HEK293 (cell line): ENCODE results near the gene DISC1.
"Not testable (repeated sequence)": the region's sequence is repeated elsewhere in the genome, so short reads cannot be mapped to it uniquely, and the experiment has no call there.

Experiments used
- CTCF ChIA-PET: fragments of 350-600 bp; formaldehyde crosslinking; extraction: SDS; loops from one replicate; lab custom pipeline; 2021; ENCODE audit warnings: antibody characterized with exemption; lab: Yijun Ruan, JAX
- POLR2A ChIA-PET: fragments of 300-600 bp; formaldehyde crosslinking; extraction: SDS; loops from one replicate; lab custom pipeline; 2020; ENCODE audit warnings: antibody characterized with exemption, inconsistent platforms; lab: Yijun Ruan, JAX
- H3K27ac ChIP-seq: fragments of 200-500 bp; sonication (Bioruptor generic); 2 replicates; pipeline ENCODE4 v1.5.1; 2014; ENCODE audit warnings: low read depth, low read length, control low read depth, inconsistent platforms; ENCODE audit errors: extremely low read depth
- H3K36me3 ChIP-seq, 2 experiments: fragments of 200-500 bp in 1 of 2; sonication (Bioruptor generic) in 1 of 2; 1 replicate in 1 of 2; 2 replicates in 1 of 2; pipeline ENCODE4 v1.5.1; 2014 to 2017; ENCODE audit warnings: inconsistent platforms in 2 of 2, low read length in 2 of 2; ENCODE audit not compliant: control insufficient read depth in 2 of 2, insufficient read depth in 1 of 2
- H3K4me1 ChIP-seq: fragments of 200-500 bp; sonication (Bioruptor generic); 2 replicates; pipeline ENCODE4 v1.5.1; 2014; ENCODE audit warnings: mild to moderate bottlenecking, low read length, inconsistent platforms; ENCODE audit not compliant: control insufficient read depth, insufficient read depth
- H3K4me3 ChIP-seq: 2 replicates; pipeline ENCODE4 v1.5.1; 2011; ENCODE audit warnings: low read depth, mild to moderate bottlenecking, control low read depth, low read length, moderate library complexity
- H3K9me3 ChIP-seq: fragments of 200-500 bp; sonication (Bioruptor generic); 2 replicates; pipeline ENCODE4 v1.5.1; 2014; ENCODE audit warnings: low read depth, low read length, inconsistent platforms; ENCODE audit not compliant: control insufficient read depth, insufficient read depth
- GLI4 ChIP-seq: fragments of 450-650 bp; formaldehyde crosslinking; IDR thresholded peaks from 2 replicates; pipeline ENCODE4 v1.5.1; 2016; ENCODE audit warnings: missing biosample characterization, missing genetic modification characterization
- HOXA7 ChIP-seq: sonication (generic); formaldehyde crosslinking; IDR thresholded peaks from 2 replicates; pipeline ENCODE4 v1.8.1; 2022; ENCODE audit warnings: missing genetic modification reagents, borderline replicate concordance
- KLF1 ChIP-seq: fragments of 450-650 bp; formaldehyde crosslinking; IDR thresholded peaks from 2 replicates; pipeline ENCODE4 v1.5.1; 2016; ENCODE audit warnings: missing biosample characterization, missing genetic modification characterization
- ZBTB48 ChIP-seq: fragments of 450-650 bp; formaldehyde crosslinking; IDR thresholded peaks from 2 replicates; pipeline ENCODE4 v1.5.1; 2016; ENCODE audit warnings: missing biosample characterization, missing genetic modification characterization
- ZNF146 ChIP-seq: fragments of 450-650 bp; formaldehyde crosslinking; IDR thresholded peaks from 2 replicates; pipeline ENCODE4 v1.5.1; 2016; ENCODE audit warnings: missing biosample characterization, missing genetic modification characterization
- ZNF16 ChIP-seq: fragments of 450-650 bp; formaldehyde crosslinking; IDR thresholded peaks from 2 replicates; pipeline ENCODE4 v1.5.1; 2016; ENCODE audit warnings: low read depth, missing biosample characterization, missing genetic modification characterization
- ZNF169 ChIP-seq: fragments of 450-650 bp; formaldehyde crosslinking; IDR thresholded peaks from 2 replicates; pipeline ENCODE4 v1.5.1; 2016; ENCODE audit warnings: missing biosample characterization, missing genetic modification characterization
- ZNF366 ChIP-seq: fragments of 450-650 bp; formaldehyde crosslinking; conservative IDR thresholded peaks from 2 replicates; pipeline ENCODE4 v1.5.1; 2016; ENCODE audit warnings: missing biosample characterization, missing genetic modification characterization
- ZNF473 ChIP-seq: fragments of 450-650 bp; formaldehyde crosslinking; IDR thresholded peaks from 2 replicates; pipeline ENCODE4 v1.5.1; 2017; ENCODE audit warnings: missing biosample characterization, missing genetic modification characterization
- ZNF530 ChIP-seq: fragments of 450-650 bp; formaldehyde crosslinking; IDR thresholded peaks from 2 replicates; pipeline ENCODE4 v1.5.1; 2016; ENCODE audit warnings: low read depth, missing biosample characterization, missing genetic modification characterization
- ZNF544 ChIP-seq: fragments of 450-650 bp; formaldehyde crosslinking; IDR thresholded peaks from 2 replicates; pipeline ENCODE4 v1.5.0; 2017; ENCODE audit warnings: missing biosample characterization, missing genetic modification characterization
- ZNF548 ChIP-seq: fragments of 450-650 bp; formaldehyde crosslinking; IDR thresholded peaks from 2 replicates; pipeline ENCODE4 v1.5.1; 2016; ENCODE audit warnings: missing biosample characterization, missing genetic modification characterization
- ZNF561 ChIP-seq: fragments of 450-650 bp; IDR thresholded peaks from 2 replicates; pipeline ENCODE4 v1.5.1; 2018; ENCODE audit warnings: missing biosample characterization, missing genetic modification characterization, borderline replicate concordance
- ZNF623 ChIP-seq: fragments of 450-650 bp; formaldehyde crosslinking; IDR thresholded peaks from 2 replicates; pipeline ENCODE4 v1.5.1; 2016; ENCODE audit warnings: missing biosample characterization, missing genetic modification characterization
- ZXDB ChIP-seq: fragments of 450-650 bp; formaldehyde crosslinking; IDR thresholded peaks from 2 replicates; pipeline ENCODE4 v1.5.1; 2016; ENCODE audit warnings: missing biosample characterization, missing genetic modification characterization
- TF ChIP-seq, protein P1 (sequence below): fragments of 450-650 bp; formaldehyde crosslinking; IDR thresholded peaks from 2 replicates; pipeline ENCODE4 v1.5.1; 2016; ENCODE audit warnings: missing biosample characterization, missing genetic modification characterization
- TF ChIP-seq, protein P2 (sequence below): fragments of 450-650 bp; IDR thresholded peaks from 2 replicates; pipeline ENCODE4 v1.5.1; 2018; ENCODE audit warnings: missing biosample characterization, mild to moderate bottlenecking, missing genetic modification characterization
- TF ChIP-seq, protein P3 (sequence below): sonication (generic); formaldehyde crosslinking; IDR thresholded peaks from 2 replicates; pipeline ENCODE4 v1.8.1; 2022; ENCODE audit warnings: mild to moderate bottlenecking, moderate library complexity, missing genetic modification reagents
- TF ChIP-seq, protein P4 (sequence below): fragments of 450-650 bp; formaldehyde crosslinking; IDR thresholded peaks from 2 replicates; pipeline ENCODE4 v1.5.1; 2016; ENCODE audit warnings: missing biosample characterization, missing genetic modification characterization
- TF ChIP-seq, protein P5 (sequence below): fragments of 450-650 bp; IDR thresholded peaks from 2 replicates; pipeline ENCODE4 v1.5.1; 2018; ENCODE audit warnings: missing biosample characterization, missing genetic modification characterization

The DISC1 gene

DNA sequence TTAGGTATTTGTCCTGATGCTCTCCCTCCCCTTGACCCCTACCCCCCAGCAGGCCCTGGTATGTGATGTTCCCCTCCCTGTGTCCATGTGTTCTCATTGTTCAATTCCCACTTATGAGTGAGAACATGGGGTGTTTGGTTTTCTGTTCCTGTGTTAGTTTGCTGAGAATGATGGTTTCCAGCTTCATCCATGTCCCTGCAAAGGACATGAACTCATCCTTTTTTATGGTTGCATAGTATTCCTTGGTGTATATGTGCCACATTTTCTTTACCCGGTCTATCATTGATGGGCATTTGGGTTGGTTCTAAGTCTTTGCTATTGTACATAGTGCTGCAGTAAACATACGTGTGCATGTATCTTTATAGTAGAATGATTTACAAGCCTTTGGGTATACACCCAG lies 10.3 kb downstream of the DISC1 start:
- H3K4me3 ChIP-seq, POLR2A ChIA-PET, H3K36me3 ChIP-seq, H3K27ac ChIP-seq, H3K4me1 ChIP-seq, H3K9me3 ChIP-seq: not testable (repeated sequence)
- peak; percentile 99 for TF ChIP-seq ZNF146
- TF ChIP-seq, protein P1, sequence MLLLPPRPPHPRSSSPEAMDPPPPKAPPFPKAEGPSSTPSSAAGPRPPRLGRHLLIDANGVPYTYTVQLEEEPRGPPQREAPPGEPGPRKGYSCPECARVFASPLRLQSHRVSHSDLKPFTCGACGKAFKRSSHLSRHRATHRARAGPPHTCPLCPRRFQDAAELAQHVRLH (tag by site-specific recombination): peak; percentile 56; the same call in 1 of the 2 replicates
- CTCF ChIA-PET: interaction anchor here (0.6 kb wide), 2 partner anchors 8 to 322 kb away, joined by 3 read pairs; no protein-coding TSS in a partner anchor

DNA sequence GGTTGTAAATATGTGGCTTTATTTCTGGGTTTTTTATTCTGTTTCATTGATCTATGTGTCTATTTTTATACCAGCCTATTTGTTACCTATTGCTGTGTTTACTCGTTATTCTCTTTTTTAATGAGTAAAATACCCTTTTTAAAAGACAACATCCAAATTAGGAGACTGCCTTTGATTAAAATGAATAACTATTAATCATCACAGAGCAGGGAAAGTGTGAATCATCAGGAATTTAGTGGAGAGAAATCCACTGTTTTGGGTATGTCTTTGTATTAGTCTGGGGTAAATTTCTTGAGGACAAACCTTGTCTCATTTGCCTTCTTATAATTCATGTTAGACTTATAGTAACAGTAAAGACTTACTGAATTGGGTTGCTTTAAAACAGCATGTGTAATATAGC lies 12.1 kb downstream of the DISC1 start:
- Histone ChIP-seq H3K4me3 (no peak overlapping the region), H3K9me3 (0 out of 2 replicates have a peak, but pooled peaks cover 3% of the 10 kb centered on the region), H3K27ac (no peak overlapping the region), H3K36me3 (no peaks in the 10 kb centered on the region), H3K4me1 (no peaks in the 10 kb centered on the region)
- POLR2A ChIA-PET: no interaction called here
- no peak for TF ChIP-seq ZNF548 (tag by site-specific recombination)
- CTCF ChIA-PET: no interaction called here

DNA sequence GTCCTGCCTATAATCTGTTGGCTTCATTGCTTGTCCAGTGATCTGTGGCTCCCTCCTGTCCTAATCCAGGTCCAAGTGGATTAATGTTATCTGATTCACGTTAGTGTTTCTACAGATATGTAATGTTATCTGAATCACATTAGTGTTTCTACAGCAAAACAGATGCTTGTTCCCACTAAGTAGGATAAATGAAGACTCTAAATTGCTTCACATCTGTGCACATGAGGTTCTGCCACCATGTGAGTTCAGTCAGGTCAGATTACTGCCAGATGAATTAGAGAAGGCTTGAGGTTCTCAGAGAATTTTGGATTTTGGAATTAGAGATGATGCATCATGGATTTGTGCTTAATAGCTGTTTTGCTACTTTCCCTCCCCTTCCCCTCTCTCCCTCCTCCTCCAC lies 13.2 kb downstream of the DISC1 start:
- no peak overlapping the region for H3K4me3 ChIP-seq
- TF ChIP-seq ZBTB48 (tag by site-specific recombination) (no peak), ZNF473 (tag by site-specific recombination) (no peak), ZNF544 (no peak), ZNF623 (tag by site-specific recombination) (no peak), ZNF16 (tag by site-specific recombination) (no peak), ZNF530 (tag by site-specific recombination) (no peak), ZNF169 (tag by site-specific recombination) (no peak), ZNF366 (tag by site-specific recombination) (no peak), GLI4 (no peak), ZNF561 (tag by site-specific recombination) (no peak), ZXDB (tag by site-specific recombination) (no peak), HOXA7 (CRISPR knock-in tag) (no peak), KLF1 (no peak)
- TF ChIP-seq, protein P2, sequence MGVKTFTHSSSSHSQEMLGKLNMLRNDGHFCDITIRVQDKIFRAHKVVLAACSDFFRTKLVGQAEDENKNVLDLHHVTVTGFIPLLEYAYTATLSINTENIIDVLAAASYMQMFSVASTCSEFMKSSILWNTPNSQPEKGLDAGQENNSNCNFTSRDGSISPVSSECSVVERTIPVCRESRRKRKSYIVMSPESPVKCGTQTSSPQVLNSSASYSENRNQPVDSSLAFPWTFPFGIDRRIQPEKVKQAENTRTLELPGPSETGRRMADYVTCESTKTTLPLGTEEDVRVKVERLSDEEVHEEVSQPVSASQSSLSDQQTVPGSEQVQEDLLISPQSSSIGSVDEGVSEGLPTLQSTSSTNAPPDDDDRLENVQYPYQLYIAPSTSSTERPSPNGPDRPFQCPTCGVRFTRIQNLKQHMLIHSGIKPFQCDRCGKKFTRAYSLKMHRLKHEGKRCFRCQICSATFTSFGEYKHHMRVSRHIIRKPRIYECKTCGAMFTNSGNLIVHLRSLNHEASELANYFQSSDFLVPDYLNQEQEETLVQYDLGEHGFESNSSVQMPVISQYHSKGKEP (tag by site-specific recombination): no peak
- TF ChIP-seq, protein P3, sequence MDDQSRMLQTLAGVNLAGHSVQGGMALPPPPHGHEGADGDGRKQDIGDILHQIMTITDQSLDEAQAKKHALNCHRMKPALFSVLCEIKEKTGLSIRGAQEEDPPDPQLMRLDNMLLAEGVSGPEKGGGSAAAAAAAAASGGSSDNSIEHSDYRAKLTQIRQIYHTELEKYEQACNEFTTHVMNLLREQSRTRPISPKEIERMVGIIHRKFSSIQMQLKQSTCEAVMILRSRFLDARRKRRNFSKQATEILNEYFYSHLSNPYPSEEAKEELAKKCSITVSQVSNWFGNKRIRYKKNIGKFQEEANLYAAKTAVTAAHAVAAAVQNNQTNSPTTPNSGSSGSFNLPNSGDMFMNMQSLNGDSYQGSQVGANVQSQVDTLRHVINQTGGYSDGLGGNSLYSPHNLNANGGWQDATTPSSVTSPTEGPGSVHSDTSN (CRISPR knock-in tag): no peak
- TF ChIP-seq, protein P4, sequence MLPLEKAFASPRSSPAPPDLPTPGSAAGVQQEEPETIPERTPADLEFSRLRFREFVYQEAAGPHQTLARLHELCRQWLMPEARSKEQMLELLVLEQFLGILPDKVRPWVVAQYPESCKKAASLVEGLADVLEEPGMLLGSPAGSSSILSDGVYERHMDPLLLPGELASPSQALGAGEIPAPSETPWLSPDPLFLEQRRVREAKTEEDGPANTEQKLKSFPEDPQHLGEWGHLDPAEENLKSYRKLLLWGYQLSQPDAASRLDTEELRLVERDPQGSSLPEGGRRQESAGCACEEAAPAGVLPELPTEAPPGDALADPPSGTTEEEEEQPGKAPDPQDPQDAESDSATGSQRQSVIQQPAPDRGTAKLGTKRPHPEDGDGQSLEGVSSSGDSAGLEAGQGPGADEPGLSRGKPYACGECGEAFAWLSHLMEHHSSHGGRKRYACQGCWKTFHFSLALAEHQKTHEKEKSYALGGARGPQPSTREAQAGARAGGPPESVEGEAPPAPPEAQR: no peak
- TF ChIP-seq, protein P5, sequence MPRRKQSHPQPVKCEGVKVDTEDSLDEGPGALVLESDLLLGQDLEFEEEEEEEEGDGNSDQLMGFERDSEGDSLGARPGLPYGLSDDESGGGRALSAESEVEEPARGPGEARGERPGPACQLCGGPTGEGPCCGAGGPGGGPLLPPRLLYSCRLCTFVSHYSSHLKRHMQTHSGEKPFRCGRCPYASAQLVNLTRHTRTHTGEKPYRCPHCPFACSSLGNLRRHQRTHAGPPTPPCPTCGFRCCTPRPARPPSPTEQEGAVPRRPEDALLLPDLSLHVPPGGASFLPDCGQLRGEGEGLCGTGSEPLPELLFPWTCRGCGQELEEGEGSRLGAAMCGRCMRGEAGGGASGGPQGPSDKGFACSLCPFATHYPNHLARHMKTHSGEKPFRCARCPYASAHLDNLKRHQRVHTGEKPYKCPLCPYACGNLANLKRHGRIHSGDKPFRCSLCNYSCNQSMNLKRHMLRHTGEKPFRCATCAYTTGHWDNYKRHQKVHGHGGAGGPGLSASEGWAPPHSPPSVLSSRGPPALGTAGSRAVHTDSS: no peak
- H3K4me1 ChIP-seq: no peaks in the 10 kb centered on the region
- CTCF ChIA-PET: interaction anchor here (0.6 kb wide), 1 partner anchor 81 kb away, joined by 3 read pairs; no protein-coding TSS in a partner anchor
- no peaks in the 10 kb centered on the region for H3K36me3 ChIP-seq
- no peak overlapping the region for H3K27ac ChIP-seq
- POLR2A ChIA-PET: no interaction called here
- 0 out of 2 replicates have a peak, but pooled peaks cover 3% of the 10 kb centered on the region for H3K9me3 ChIP-seq

DNA sequence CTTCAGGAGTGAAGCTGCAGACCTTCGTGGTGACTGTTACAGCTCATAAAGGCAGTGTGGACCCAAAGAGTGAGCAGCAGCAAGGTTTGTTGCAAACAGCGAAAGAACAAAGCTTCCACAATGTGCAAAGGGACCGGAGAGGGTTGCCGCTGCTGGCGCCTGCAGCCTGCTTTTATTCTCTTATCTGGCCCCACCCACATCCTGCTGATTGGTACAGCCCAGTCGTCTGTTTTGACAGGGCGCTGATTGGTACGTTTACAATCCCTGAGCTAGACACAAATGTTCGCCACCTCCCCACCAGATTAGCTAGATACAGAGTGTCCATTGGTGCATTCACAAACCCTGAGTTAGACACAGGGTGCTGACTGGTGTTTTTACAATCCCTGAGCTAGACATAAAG lies 14.9 kb downstream of the DISC1 start:
- H3K4me1 ChIP-seq, H3K27ac ChIP-seq, CTCF ChIA-PET, H3K36me3 ChIP-seq, H3K9me3 ChIP-seq, H3K4me3 ChIP-seq: not testable (repeated sequence)
- POLR2A ChIA-PET: interaction anchor here (0.5 kb wide), 1 partner anchor 500 kb away, joined by 3 read pairs; no protein-coding TSS in a partner anchor

DNA sequence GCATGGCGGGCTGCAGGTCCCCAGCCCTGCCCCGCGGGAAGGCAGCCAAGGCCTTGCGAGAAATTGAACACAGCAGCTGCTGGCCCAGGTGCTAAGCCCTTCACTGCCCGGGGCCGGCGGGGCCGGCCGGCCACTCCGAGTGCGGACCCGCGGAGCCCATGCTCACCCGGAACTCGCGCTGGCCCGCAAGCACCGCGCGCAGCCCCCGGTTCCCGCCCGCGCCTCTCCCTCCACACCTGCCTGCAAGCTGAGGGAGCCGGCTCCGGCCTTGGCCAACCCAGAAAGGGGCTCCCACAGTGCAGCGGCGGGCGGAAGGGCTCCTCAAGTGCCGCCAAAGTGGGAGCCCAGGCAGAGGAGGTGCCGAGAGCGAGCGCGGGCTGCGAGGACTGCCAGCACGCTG lies 15.5 kb downstream of the DISC1 start:
- H3K4me1 ChIP-seq, POLR2A ChIA-PET, H3K4me3 ChIP-seq, H3K36me3 ChIP-seq, H3K9me3 ChIP-seq, H3K27ac ChIP-seq: not testable (repeated sequence)
- CTCF ChIA-PET: interaction anchor here (0.6 kb wide), 1 partner anchor 385 kb away, joined by 3 read pairs; no protein-coding TSS in a partner anchor
